ENCODE measurements around the gene CCDC136. TPM values are rescaled to one million over a fixed set of nuclear protein-coding genes. Genes with fewer than 3 reads are reported as not detected.

Gene CCDC136
- total RNA-seq, 1 experiment from 2014 or later = 1.1 TPM

DNA sequence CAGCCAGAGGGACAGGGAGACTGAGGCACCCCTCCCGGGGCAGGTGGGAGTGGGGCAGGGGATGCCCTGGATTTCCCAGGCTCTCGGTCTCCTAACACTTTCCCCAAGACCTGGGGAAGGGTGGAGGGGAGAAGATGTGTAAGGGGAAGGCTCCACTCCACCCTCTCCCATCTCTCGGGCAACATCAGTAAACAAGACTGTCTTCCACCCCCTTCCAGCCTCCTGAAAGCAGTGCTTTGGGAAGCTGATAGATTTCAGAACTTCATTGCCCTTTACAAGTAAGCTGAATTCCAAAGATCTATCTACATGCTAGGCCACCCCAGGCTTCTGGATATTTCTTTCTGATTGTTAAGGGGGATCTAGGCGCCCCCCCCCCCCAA, 42.2 kb downstream of the CCDC136 start:
- Histone ChIP-seq H3K4me3 (ENCODE audit: low read depth in 2 of 2, low read length in 2 of 2) (no peak overlapping the region), H3K4me1 (ENCODE audit: control insufficient read depth, insufficient read depth, low read length) (peaks cover 14% of the 10 kb centered on the region), H3K9me3 (ENCODE audit: control insufficient read depth, insufficient read depth, low read depth, low read length) (no peaks in the 10 kb centered on the region), H3K27me3 (ENCODE audit: control insufficient read depth, insufficient read depth, low read length) (no peaks in the 10 kb centered on the region), H3K27ac (ENCODE audit: low read length) (no peak overlapping the region), H3K36me3 (ENCODE audit: control insufficient read depth, insufficient read depth, low read length) (no peaks in the 10 kb centered on the region)
- no peak for DNase-seq (ENCODE audit: low read depth, low spot score)
- POLR2A ChIA-PET = interaction anchor here (0.7 kb wide), 1 partner anchor 96 kb away, joined by 8 read pairs; no protein-coding TSS in a partner anchor
- no peak for TF ChIP-seq SIN3A (IDR thresholded peaks at IDR 0.05; ENCODE audit: borderline replicate concordance, insufficient read depth, low read depth, low read length)
- TF ChIP-seq, protein P1, sequence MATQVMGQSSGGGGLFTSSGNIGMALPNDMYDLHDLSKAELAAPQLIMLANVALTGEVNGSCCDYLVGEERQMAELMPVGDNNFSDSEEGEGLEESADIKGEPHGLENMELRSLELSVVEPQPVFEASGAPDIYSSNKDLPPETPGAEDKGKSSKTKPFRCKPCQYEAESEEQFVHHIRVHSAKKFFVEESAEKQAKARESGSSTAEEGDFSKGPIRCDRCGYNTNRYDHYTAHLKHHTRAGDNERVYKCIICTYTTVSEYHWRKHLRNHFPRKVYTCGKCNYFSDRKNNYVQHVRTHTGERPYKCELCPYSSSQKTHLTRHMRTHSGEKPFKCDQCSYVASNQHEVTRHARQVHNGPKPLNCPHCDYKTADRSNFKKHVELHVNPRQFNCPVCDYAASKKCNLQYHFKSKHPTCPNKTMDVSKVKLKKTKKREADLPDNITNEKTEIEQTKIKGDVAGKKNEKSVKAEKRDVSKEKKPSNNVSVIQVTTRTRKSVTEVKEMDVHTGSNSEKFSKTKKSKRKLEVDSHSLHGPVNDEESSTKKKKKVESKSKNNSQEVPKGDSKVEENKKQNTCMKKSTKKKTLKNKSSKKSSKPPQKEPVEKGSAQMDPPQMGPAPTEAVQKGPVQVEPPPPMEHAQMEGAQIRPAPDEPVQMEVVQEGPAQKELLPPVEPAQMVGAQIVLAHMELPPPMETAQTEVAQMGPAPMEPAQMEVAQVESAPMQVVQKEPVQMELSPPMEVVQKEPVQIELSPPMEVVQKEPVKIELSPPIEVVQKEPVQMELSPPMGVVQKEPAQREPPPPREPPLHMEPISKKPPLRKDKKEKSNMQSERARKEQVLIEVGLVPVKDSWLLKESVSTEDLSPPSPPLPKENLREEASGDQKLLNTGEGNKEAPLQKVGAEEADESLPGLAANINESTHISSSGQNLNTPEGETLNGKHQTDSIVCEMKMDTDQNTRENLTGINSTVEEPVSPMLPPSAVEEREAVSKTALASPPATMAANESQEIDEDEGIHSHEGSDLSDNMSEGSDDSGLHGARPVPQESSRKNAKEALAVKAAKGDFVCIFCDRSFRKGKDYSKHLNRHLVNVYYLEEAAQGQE (IDR thresholded peaks at IDR 0.05; ENCODE audit: insufficient read depth in 1 of 2, low read depth in 2 of 2, low read length in 1 of 2) = no peak
- no peak for TF ChIP-seq POLR2AphosphoS5 (IDR thresholded peaks at IDR 0.05; ENCODE audit: low read depth, low read length)
- no peak for TF ChIP-seq TCF7L2 (IDR thresholded peaks at IDR 0.05; ENCODE audit: low read depth, low read length)
- TF ChIP-seq, protein P2, sequence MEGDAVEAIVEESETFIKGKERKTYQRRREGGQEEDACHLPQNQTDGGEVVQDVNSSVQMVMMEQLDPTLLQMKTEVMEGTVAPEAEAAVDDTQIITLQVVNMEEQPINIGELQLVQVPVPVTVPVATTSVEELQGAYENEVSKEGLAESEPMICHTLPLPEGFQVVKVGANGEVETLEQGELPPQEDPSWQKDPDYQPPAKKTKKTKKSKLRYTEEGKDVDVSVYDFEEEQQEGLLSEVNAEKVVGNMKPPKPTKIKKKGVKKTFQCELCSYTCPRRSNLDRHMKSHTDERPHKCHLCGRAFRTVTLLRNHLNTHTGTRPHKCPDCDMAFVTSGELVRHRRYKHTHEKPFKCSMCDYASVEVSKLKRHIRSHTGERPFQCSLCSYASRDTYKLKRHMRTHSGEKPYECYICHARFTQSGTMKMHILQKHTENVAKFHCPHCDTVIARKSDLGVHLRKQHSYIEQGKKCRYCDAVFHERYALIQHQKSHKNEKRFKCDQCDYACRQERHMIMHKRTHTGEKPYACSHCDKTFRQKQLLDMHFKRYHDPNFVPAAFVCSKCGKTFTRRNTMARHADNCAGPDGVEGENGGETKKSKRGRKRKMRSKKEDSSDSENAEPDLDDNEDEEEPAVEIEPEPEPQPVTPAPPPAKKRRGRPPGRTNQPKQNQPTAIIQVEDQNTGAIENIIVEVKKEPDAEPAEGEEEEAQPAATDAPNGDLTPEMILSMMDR (IDR thresholded peaks at IDR 0.05) = no peak
- in situ Hi-C loops (cut with HindIII; ENCODE audit: low pct_unique_long_range_greater_than_20kb, low sequenced_read_pairs) (no loop called here), intact Hi-C loops (cut with micrococcal nuclease; ENCODE audit: unreplicated experiment) (no loop called here)
- ATAC-seq = no peak
- no TSS peak for BruUV-seq (replicated peaks)
- CTCF ChIA-PET = no interaction called here

DNA sequence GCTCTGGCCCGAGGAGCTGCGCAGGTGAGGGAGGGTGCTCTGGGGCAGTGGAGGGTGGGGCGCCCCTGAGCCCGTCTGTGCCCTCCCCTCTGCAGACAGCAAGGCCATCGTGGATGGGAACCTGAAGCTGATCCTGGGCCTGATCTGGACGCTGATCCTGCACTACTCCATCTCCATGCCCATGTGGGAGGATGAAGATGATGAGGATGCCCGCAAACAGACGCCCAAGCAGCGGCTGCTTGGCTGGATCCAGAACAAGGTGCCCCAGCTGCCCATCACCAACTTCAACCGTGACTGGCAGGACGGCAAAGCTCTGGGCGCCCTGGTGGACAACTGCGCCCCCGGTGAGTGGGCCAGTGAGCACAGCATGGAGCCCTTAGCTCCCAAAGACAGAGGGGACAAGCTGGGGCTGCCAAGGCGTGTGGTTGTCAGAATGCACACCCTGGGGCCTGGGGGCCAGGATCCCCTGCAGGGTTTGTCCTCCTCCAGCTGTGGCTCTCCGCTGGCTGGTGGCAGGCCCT, 43.5 kb downstream of the CCDC136 start:
- no peak overlapping the region for H3K27ac ChIP-seq (ENCODE audit: low read length)
- TF ChIP-seq, protein P1 (IDR thresholded peaks at IDR 0.05; ENCODE audit: insufficient read depth in 1 of 2, low read depth in 2 of 2, low read length in 1 of 2) = no peak
- TF ChIP-seq POLR2AphosphoS5 (IDR thresholded peaks at IDR 0.05; ENCODE audit: low read depth, low read length) (no peak), TCF7L2 (IDR thresholded peaks at IDR 0.05; ENCODE audit: low read depth, low read length) (no peak), SIN3A (IDR thresholded peaks at IDR 0.05; ENCODE audit: borderline replicate concordance, insufficient read depth, low read depth, low read length) (no peak)
- TF ChIP-seq, protein P2 (IDR thresholded peaks at IDR 0.05) = no peak
- H3K9me3 ChIP-seq (ENCODE audit: control insufficient read depth, insufficient read depth, low read depth, low read length) = no peaks in the 10 kb centered on the region
- ChIA-PET POLR2A (interaction anchor here (0.6 kb wide), 1 partner anchor 366 kb away, joined by 10 read pairs; no protein-coding TSS in a partner anchor), CTCF (interaction anchor here (0.6 kb wide), 1 partner anchor 95 kb away, joined by 5 read pairs; no protein-coding TSS in a partner anchor)
- H3K27me3 ChIP-seq (ENCODE audit: control insufficient read depth, insufficient read depth, low read length) = no peaks in the 10 kb centered on the region
- no peak for ATAC-seq
- H3K4me1 ChIP-seq (ENCODE audit: control insufficient read depth, insufficient read depth, low read length) = peaks cover 9% of the 10 kb centered on the region
- no peak overlapping the region for H3K4me3 ChIP-seq (ENCODE audit: low read depth in 2 of 2, low read length in 2 of 2)
- H3K36me3 ChIP-seq (ENCODE audit: control insufficient read depth, insufficient read depth, low read length) = no peaks in the 10 kb centered on the region
- intact Hi-C loops (cut with micrococcal nuclease; ENCODE audit: unreplicated experiment) (no loop called here), in situ Hi-C loops (cut with HindIII; ENCODE audit: low pct_unique_long_range_greater_than_20kb, low sequenced_read_pairs) (no loop called here)
- no peak for DNase-seq (ENCODE audit: low read depth, low spot score)
- no TSS peak for BruUV-seq (replicated peaks)

All from Panc1 (cell line).